Retinal pigment epithelial cell (primary cell): ENCODE measurements around the gene ADGRG1.
"Not testable (repeated sequence)": the region's sequence is repeated elsewhere in the genome, so short reads cannot be mapped to it uniquely, and the experiment has no call there.

Experiments used
- DNase-seq: peaks from one replicate; pipeline ENCODE4 v3.0.0-alpha.2; 2010; ENCODE audit warnings: low read depth
- H3K4me3 ChIP-seq: 2 replicates; pipeline ENCODE4 v1.5.1; 2011; ENCODE audit warnings: mild to moderate bottlenecking, low read length, control low read depth, moderate library complexity
- CTCF ChIP-seq: conservative IDR thresholded peaks from 2 replicates; pipeline ENCODE4 v1.5.1; 2011; ENCODE audit warnings: low read depth, low read length, control low read depth, inconsistent platforms

Gene ADGRG1

DNA sequence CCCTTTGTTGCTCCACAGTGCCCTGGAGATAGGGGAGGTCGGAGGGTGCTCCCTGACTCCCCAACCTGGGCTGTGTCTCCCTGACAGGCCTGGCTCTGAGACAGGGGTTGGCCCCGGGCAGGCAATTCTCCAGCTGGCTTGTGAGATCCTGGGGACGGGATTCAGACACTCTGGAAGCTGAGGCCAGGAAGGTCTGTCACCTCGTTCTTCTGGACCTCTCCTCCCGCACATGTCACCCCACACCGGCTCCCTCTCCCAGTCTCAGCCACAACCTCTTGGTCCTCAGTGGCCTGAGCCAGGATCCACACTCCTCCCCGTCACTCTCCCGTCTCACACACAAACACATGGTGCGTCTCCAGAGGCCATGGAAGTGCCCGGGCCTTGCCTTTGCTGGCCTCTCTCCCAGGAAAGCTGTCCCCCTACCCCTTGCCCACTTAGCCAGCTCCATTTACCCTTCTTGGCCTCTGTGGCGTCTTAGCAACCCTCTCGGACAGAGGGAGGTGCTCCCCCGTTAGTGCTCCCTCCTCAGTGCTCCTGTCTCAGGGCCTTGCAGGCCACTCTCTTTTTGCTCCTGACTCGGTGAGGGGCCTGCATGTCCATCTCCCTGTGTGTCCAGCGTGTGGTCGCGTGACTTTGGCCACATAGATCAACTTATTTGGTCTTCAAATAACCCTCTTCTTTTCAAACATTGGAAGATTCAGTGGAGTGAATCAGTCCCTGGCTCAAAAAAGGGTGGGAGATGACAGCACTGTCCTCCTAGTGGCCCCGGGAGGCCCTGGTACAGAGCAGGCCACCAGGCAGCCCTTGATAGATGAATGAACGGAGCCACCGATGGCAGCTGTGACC, 40.4 kb downstream of the ADGRG1 start:
- TF ChIP-seq CTCF, result no peak
- H3K4me3 ChIP-seq, result no peak overlapping the region
- no peak for DNase-seq

- no peak for TF ChIP-seq CTCF
- DNase-seq, result no peak
- H3K4me3 ChIP-seq, result no peak overlapping the region
Measured at GRCh38 chr16:57669476-57670162, 41.2 kb downstream of the ADGRG1 start.

- no peak for DNase-seq
- TF ChIP-seq CTCF, result no peak
- H3K4me3 ChIP-seq, result no peak overlapping the region
Measured at GRCh38 chr16:57670196-57670595, 41.8 kb downstream of the ADGRG1 start.

DNA sequence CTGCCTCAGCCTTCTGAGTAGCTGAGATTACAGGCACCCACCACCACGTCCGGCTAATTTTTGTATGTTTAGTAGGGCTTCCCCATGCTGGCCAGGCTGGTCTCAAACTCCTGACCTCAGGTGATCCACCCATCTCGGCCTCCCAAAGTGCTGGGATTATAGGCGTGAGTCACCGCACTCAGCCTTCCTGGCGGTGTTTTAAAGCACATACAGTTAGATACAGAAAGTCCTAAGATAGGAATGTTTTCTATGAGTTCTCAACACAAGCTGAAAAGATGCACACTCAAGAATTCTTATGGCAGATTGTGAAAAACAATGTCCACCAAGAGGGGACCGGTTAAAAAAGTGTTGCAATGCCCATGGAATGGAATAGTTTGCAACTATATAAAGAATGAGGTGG, 43.0 kb downstream of the ADGRG1 start:
- H3K4me3 ChIP-seq, result not testable (repeated sequence)
- DNase-seq, result peak; percentile 10

DNA sequence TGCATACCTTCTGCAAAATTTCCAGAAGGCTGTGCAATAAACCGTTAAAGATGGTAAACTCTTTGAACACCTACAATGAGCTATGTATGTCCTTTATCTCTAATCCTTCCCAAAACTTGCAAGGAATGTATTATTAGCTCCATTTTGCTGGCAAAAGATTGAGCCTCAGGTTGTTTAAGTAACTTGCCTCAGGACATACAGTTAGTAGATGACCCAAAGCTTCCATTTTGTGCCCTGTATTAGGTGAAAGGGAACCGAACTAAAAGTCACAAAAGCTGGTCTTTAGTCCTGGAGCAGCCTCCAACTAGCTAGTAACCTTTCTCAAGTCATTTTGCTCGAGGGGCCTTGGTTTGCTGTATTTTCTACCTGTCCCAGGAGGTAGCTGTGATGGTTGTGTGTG, 44.0 kb downstream of the ADGRG1 start:
- TF ChIP-seq CTCF, result no peak
- DNase-seq, result no peak
- no peak overlapping the region for H3K4me3 ChIP-seq

- DNase-seq, result no peak
- H3K4me3 ChIP-seq, result no peak overlapping the region
- TF ChIP-seq CTCF, result no peak
Measured at GRCh38 chr16:57672824-57673223, 44.4 kb downstream of the ADGRG1 start.

DNA sequence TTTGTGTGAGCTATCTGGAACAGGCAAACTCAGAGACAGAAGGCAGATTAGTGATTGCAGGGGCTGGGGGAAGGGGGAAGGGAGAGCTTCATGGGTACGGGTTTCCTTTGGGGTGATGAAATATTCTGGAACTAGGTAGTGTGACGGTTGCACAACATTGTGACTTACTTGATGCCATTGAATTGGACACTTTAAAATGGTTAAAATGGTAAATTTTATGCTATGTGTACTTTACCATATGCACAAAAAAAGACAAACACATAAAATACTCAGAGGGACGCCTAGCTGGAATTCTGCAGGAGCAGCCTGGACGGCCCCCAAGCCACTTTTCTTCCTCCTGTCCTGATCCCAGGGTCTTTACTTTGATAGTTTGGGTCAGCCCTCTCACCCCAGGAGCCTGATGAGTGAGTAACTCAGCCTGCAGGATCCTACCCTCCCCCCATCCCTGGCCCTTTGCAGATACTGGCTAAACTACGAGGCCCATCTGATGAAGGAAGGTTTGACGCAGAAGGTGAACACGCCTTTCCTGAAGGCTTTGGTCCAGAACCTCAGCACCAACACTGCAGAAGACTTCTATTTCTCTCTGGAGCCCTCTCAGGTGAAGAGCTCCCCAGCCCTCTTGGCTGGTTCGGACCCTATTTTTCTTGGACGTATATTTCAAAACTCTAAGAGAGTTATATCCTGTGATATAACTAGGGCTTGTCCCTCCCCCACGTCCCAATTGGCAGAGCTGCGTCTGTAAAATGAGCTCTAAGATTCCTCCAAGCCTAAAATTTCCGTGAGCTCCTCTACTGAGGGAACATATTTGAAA, 47.5 kb downstream of the ADGRG1 start:
- no peak for TF ChIP-seq CTCF
- H3K4me3 ChIP-seq, result no peak overlapping the region
- no peak for DNase-seq
